Measurements from ENCODE around the gene GOLGA6L7. TPM values are rescaled to one million over a fixed set of nuclear protein-coding genes. Genes with fewer than 3 reads are reported as not detected.

Gene GOLGA6L7
- total and polyA plus RNA-seq, 2 donors (not counting 1 experiment from before 2014, with no cell fraction given) = not detected

- no peaks in the 10 kb centered on the region for H3K4me1 Mint-ChIP-seq
- no peaks in the 10 kb centered on the region for H3K27me3 ChIP-seq (replicated peaks in 1 of 4; ENCODE audit: control extremely low read depth in 1 of 4, control insufficient read depth in 3 of 4, insufficient read depth in 4 of 4, low read length in 3 of 4)
- no peak overlapping the region for H3K4me3 ChIP-seq (ENCODE audit: control extremely low read depth in 1 of 5, extremely low read depth in 1 of 5, insufficient read depth in 1 of 5, low read depth in 2 of 5, low read length in 4 of 5)
- no peaks in the 10 kb centered on the region for H3K36me3 ChIP-seq (replicated peaks in 1 of 2; ENCODE audit: control extremely low read depth in 1 of 2, control insufficient read depth in 1 of 2, extremely low read depth in 1 of 2, insufficient read depth in 2 of 2, low read length in 1 of 2)
- CTCF ChIA-PET = no interaction called here
- peaks cover 3% of the 10 kb centered on the region for H3K27me3 Mint-ChIP-seq
- no peak for DNase-seq
- no peaks in the 10 kb centered on the region for H3K79me2 ChIP-seq (ENCODE audit: control insufficient read depth, insufficient read depth, low read length)
- POLR2A ChIA-PET = no interaction called here
- no peak for ATAC-seq (ENCODE audit: low read depth)
- TF ChIP-seq CTCF (IDR thresholded peaks at IDR 0.05) = no peak
- TF ChIP-seq EZH2 (IDR thresholded peaks at IDR 0.05; ENCODE audit: borderline replicate concordance, insufficient read depth, low read depth, low read length, poor library complexity, severe bottlenecking) = no peak
- no peak overlapping the region for H3K27ac Mint-ChIP-seq
- H3K9ac ChIP-seq (ENCODE audit: low read length) = no peak overlapping the region
- no peak overlapping the region for H3K4me3 Mint-ChIP-seq
- intact Hi-C loops (cut with micrococcal nuclease) = no loop called here
- H4K20me1 ChIP-seq (ENCODE audit: control insufficient read depth, insufficient read depth, low read length, poor library complexity, severe bottlenecking) = no peaks in the 10 kb centered on the region
- H3K4me2 ChIP-seq (replicated peaks; ENCODE audit: low read depth, low read length, poor library complexity, severe bottlenecking) = no peak overlapping the region
- no peaks in the 10 kb centered on the region for H3K4me1 ChIP-seq (ENCODE audit: control insufficient read depth in 2 of 2, insufficient read depth in 2 of 2, low read length in 2 of 2)
- no peak overlapping the region for H3K27ac ChIP-seq (ENCODE audit: low read length in 2 of 2)
- no peaks in the 10 kb centered on the region for H3K9me3 Mint-ChIP-seq (ENCODE audit: insufficient read depth)
- WGBS (ENCODE audit: insufficient coverage) = 84% methylated on average over 12 of the region's 13 CpGs
- H2AFZ ChIP-seq (ENCODE audit: insufficient read depth, low read depth, low read length, poor library complexity, severe bottlenecking) = no peak overlapping the region
- H3K9me3 ChIP-seq (ENCODE audit: control extremely low read depth in 1 of 3, control insufficient read depth in 2 of 3, insufficient read depth in 1 of 3, low read length in 2 of 3) = peaks cover 0 to 4% (median 0%) of the 10 kb centered on the region in 3 donors
Observed at GRCh38 chr15:28895146-28895545, 46.7 kb upstream of the GOLGA6L7 start.

- no peak for DNase-seq
- H3K9me3 ChIP-seq (ENCODE audit: control extremely low read depth in 1 of 3, control insufficient read depth in 2 of 3, insufficient read depth in 1 of 3, low read length in 2 of 3) = peaks cover 0 to 4% (median 0%) of the 10 kb centered on the region in 3 donors
- no peak overlapping the region for H3K4me3 Mint-ChIP-seq
- intact Hi-C loops (cut with micrococcal nuclease) = no loop called here
- no peak overlapping the region for H3K4me2 ChIP-seq (replicated peaks; ENCODE audit: low read depth, low read length, poor library complexity, severe bottlenecking)
- no peaks in the 10 kb centered on the region for H3K4me1 ChIP-seq (ENCODE audit: control insufficient read depth in 2 of 2, insufficient read depth in 2 of 2, low read length in 2 of 2)
- no peak overlapping the region for H2AFZ ChIP-seq (ENCODE audit: insufficient read depth, low read depth, low read length, poor library complexity, severe bottlenecking)
- ChIA-PET POLR2A (no interaction called here), CTCF (no interaction called here)
- WGBS (ENCODE audit: insufficient coverage) = 88% methylated on average over 13 of the region's 13 CpGs
- ATAC-seq (ENCODE audit: low read depth) = no peak
- no peak overlapping the region for H3K27ac ChIP-seq (ENCODE audit: low read length in 2 of 2)
- H3K9me3 Mint-ChIP-seq (ENCODE audit: insufficient read depth) = no peaks in the 10 kb centered on the region
- no peaks in the 10 kb centered on the region for H3K36me3 ChIP-seq (replicated peaks in 1 of 2; ENCODE audit: control extremely low read depth in 1 of 2, control insufficient read depth in 1 of 2, extremely low read depth in 1 of 2, insufficient read depth in 2 of 2, low read length in 1 of 2)
- H4K20me1 ChIP-seq (ENCODE audit: control insufficient read depth, insufficient read depth, low read length, poor library complexity, severe bottlenecking) = no peaks in the 10 kb centered on the region
- H3K27ac Mint-ChIP-seq = no peak overlapping the region
- TF ChIP-seq EZH2 (IDR thresholded peaks at IDR 0.05; ENCODE audit: borderline replicate concordance, insufficient read depth, low read depth, low read length, poor library complexity, severe bottlenecking) = no peak
- TF ChIP-seq CTCF (IDR thresholded peaks at IDR 0.05) = no peak
- H3K4me3 ChIP-seq (ENCODE audit: control extremely low read depth in 1 of 5, extremely low read depth in 1 of 5, insufficient read depth in 1 of 5, low read depth in 2 of 5, low read length in 4 of 5) = no peak overlapping the region
- H3K9ac ChIP-seq (ENCODE audit: low read length) = no peak overlapping the region
- no peaks in the 10 kb centered on the region for H3K4me1 Mint-ChIP-seq
- no peaks in the 10 kb centered on the region for H3K79me2 ChIP-seq (ENCODE audit: control insufficient read depth, insufficient read depth, low read length)
- H3K27me3 ChIP-seq (replicated peaks in 1 of 4; ENCODE audit: control extremely low read depth in 1 of 4, control insufficient read depth in 3 of 4, insufficient read depth in 4 of 4, low read length in 3 of 4) = no peaks in the 10 kb centered on the region
- peaks cover 7% of the 10 kb centered on the region for H3K27me3 Mint-ChIP-seq
Observed at GRCh38 chr15:28894631-28895030, 46.2 kb upstream of the GOLGA6L7 start.

Measured in B cell (primary cell).